Stimulated activated CD8-positive, alpha-beta memory T cell treated with anti-CD3 and anti-CD28 coated beads, Interleukin-15, amount 100 ng/mL, for 4 hours (primary cell): Measurements from ENCODE around the gene BCORL1.
A peak's percentile ranks its signal among the peaks of the same experiment; 100 is the strongest.

Experiments used
- DNase-seq, 2 donors: peaks; one replicate each; pipeline ENCODE4 v3.0.0-alpha.2; 2020; ENCODE audit warnings: low read depth in 2 of 2

BCORL1 gene

DNA sequence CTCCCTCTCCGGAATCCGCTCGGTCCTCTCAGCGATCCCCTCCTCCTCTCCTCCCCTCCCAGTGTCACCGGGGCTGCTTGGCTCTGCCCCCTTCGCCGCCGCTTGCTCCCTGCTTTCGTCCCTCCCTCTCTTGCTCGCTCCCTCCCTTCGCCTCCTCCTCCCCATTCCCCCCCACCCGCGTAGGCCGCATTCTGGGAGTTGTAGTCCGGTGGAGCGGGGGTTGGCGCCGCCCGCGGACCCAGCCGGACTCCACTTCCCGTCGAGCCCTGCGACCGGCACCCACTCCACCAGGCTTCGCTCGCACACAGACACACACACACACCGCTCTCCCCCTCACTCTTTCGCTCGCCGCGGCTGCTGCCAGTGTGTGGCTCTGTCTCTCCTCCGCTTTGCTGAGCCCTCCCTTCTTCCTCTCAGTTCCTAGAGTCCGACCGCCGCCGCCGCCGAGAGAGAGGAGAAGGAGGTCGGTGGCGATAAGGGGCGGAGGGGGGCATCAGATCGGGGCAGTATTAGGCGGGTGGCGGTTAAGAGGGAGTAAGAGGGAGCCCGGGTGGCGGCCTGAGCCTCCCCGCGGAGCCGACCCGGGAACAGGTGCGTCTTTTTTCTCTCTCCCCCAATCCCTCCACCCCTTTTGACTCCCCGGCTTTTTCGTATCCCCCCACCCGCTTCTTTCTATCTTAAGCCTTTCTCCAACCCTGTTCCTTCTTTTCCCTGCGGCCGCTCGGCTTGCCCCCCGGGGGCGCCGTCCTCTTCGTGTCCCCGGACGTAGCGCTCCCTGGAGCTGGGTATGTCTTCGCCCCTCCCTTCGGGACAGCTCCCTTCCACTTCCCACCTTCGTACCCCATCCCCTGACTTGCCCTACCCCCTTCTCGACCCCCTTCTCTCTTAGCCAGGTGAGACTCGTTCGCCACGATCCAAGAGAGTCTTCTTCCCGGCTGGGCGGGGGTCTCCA lies at the start of gene BCORL1:
Gene BCORL1, plus strand, starts transcription at position 336 of the 952 bp plus-strand sequence. CDS start 22,597 bp downstream, outside the sequence.
- DNase-seq = peak; percentile 76 to 83

- DNase-seq = no peak
Observed at GRCh38 chrX:129932821-129933321, 49.6 kb upstream of the BCORL1 start.

- no peak for DNase-seq
Observed at GRCh38 chrX:129933700-129934099, 48.7 kb upstream of the BCORL1 start.

- DNase-seq = no peak
Observed at GRCh38 chrX:129934461-129934860, 48.0 kb upstream of the BCORL1 start.

DNA sequence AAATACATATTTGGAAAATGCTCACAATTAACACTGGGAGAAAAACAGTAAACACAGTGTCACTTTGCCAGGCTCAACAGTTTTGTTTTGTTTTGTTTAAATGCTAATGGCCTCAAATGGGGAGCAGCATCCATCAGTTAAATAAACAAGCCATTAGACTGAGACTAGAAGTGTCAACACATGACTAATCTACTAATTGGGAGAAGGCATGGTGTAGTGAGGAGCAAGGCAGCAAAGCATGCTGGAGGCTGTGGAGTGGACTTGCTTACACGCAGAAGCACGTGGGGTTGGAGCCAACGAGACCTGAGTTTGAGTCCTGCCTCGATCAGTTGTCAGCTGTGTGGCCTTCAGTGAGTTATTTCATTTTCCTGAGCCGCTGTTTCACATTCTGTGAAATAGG lies 47.5 kb upstream of the BCORL1 start:
- no peak for DNase-seq

- no peak for DNase-seq
Observed at GRCh38 chrX:129938081-129938480, 44.4 kb upstream of the BCORL1 start.

DNA sequence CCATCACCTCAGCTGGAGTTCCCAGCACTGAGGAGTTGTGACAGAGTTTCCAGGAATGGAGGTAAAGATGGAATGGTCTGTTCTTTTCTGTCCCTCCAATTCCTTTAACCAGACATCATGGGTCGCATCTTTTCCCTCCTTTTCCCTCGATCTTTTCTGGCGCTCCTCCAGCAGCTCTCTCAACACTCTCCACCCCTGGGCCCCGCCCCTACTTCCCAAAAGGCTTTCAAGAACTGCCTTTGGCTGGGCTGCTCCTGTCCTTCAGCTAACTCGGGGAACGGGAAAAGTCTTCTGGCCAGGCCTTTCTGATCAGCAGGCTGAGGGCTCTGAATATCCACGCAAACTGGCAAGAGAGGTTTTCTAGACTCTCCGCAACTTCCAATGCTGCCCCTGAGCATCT lies 42.4 kb upstream of the BCORL1 start:
- no peak for DNase-seq

- DNase-seq = no peak
Observed at GRCh38 chrX:129940721-129941120, 41.7 kb upstream of the BCORL1 start.

- no peak for DNase-seq
Observed at GRCh38 chrX:129945131-129945530, 37.3 kb upstream of the BCORL1 start.

DNA sequence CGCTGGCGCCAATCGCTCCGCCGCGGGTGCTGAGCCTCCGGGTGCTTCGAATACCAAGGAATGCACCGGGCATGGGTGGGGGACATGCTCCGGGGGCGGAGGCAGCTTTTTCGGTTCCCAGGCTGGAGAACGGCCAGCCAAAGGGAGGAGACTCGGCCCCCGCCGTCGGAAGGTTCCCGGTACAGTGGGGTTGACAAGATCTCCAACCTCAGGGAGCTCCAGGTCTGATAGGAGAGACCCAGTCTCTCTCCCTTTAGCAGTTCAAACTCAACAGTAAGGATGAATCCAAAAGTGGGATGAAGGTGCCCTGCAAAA lies 29.1 kb upstream of the BCORL1 start:
- no peak for DNase-seq

DNA sequence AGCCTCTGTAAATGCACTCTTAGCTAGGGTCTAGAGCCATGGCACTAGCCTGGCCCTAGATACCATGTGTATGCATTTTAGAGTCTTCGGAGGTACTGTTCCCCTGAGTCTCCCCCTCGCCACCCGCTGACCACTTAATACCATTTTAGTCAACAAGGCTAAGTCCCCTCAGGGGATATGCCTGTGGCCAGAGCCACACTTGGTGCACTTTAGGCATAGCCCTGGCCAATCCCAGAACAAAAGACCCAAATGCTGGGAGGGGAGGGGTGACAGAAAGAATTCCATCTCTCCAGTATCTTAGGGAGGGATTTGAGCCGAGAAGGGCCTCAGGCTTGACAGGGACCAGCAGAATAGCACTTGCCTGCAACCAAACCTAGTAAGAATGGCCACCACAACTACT lies 28.6 kb upstream of the BCORL1 start:
- DNase-seq = no peak

- DNase-seq = no peak
Observed at GRCh38 chrX:129954804-129955203, 27.6 kb upstream of the BCORL1 start.

DNA sequence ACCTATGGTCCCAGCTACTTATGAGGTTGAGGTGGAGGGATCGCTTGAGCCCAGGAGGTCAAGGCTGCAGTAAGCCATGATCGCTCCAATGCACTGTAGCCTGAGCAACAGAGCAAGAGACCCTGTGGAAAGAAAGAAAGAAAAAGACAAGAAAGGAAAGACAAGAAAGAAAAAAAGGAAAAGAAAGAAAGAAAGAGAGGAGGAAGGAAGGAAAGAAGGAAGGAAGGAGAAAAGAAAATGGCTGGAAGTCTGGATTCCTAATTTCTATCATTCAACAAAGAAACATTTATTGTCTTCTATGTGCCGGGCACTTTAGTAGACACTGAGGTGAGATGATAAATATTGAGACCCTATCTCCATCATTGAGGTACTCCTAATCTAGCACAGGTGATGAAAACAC lies 26.8 kb upstream of the BCORL1 start:
- no peak for DNase-seq

DNA sequence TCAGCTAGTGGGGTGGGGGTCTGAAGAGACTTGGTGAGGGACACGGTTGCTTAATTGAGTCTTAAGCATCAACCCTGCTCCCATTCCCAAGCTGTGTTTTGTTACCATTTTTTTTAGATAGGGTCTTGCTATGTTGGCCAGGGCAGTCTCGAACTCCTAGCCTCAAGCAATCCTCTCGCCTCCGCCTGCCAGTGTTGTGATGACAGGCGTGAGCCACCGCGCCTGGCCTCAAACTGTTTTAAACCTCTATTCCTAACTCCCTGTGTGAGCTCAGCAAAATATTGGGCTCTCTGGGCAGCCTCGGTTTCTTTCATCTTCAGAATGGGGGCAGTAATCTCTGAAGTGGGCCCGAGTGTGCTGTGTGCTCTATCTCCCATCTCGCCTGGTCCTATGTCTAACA lies 26.3 kb upstream of the BCORL1 start:
- DNase-seq = no peak

- no peak for DNase-seq
Observed at GRCh38 chrX:129956765-129957164, 25.7 kb upstream of the BCORL1 start.

DNA sequence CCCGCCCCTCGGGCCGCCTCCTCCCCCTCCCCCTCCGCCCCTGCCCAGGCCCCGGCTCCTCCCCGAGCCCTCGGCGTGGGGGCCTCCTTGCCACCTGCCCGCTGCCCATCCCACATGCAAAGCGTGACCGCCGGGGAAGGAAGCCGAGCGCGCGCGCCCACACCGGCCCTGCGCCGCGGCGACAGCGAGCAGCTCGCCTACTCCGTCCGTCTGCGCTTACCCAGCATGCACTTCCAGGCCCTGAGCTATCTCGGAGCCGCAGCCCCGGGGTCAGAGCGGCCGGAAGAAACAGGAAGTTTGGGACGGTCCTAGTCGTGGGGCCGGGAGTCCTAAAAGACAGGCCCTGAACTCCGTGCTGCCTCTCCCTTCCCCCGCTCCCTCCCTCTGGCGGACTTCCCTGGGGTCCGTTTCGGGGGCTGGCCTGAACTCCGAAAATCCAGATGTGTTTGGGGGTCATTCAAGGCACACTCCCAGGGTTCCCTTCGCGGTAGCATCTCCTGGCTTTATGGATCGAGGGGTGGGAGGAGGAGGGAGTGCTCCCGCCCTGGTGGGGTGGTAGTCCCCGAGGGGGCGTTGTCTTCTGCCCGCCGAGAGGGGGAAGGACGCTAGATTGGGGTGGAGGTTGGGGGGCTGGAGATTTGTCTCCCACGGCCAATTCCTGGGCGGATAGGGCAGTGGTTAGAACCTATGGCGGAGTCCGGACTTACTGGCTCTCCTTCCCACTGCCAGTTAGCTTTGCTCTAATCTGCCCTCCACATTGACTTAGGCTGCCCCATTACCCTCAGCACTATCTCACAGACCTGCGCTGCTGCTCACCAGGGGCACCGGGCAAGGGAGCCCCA lies 25.0 kb upstream of the BCORL1 start:
- DNase-seq = no peak

DNA sequence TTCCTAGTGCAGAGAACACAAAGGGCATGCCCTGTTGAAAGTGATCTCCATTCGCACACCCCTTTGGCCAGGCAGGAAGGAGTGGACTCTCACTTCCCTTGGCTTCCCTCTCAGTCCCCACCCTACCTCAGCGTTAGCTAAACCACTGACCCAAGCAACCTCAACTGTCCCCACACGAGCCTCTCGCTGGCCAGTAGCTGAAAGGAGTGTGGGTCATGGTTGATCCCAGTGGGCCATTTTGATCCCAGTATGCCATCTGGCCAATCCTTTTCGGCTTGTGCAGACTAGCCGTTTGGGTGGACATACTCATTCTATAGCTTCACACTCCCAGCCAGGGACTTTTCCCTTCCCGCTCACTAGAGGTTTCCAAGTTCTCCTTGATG lies 24.4 kb upstream of the BCORL1 start:
- no peak for DNase-seq

GRCh38 chrX:129958814-129959492 lies 23.5 kb upstream of the BCORL1 start:
- no peak for DNase-seq

DNA sequence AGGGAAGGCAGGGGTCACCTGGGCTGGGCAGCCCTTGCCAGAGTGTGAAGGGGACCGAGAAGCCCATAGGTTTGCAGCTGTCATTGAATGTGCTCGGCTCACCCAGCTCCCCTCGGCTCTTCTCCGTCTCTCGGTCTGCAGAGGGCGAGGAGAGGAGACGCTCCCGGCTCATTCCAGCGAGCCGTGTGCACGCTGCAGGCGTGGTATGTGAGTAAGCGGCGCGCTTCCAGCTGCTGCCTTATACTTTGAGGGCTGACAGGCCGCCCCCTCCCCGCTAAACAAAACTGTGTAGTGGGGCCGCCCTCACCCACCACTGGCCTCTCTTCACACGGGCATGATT lies 23.0 kb upstream of the BCORL1 start:
- no peak for DNase-seq

DNA sequence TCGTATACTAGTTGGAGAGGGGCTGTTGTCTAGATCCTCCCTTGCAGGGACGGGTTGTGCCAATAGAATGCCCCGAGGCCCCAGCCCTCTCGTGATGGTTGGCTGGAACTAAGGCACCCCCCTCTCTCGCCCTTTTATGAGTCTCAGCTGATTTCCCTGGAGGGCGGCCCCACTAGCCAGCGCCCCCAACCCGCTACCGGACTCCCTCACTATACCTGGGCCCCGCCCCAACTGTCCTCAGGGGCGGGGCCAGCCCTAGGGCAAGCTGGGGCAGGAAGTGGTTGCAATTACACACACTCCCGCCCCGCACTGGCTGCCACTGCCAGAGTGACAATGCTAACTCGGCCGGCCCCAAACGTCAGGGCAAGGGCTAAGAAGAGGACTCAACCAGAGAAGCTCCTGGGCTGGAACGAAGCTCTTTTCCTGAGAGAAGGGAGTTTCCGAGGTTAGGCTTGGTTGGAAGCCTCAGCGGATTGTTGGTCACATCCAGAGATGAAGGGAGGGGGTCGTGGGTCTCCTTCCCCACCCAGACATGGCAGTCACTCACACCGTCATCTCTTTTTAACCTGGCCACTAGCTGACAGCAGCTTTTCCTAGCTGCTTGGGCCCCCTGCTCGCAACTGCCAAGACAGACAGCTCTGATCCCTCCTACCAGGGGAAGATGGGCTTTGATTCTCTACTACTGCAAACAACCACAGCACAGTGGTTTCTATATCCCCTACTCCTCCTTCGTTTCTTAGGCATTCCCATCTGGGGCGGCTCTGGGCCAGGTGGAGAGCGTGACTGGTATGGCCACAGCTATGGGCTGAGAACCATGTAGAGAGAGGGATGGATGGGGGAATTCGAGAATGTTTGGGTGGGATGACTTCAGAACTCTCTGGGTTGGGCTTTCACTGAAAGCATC lies 21.0 kb upstream of the BCORL1 start:
- peak in 1 of 2 donors; percentile 46 for DNase-seq

- no peak for DNase-seq
Observed at GRCh38 chrX:129963729-129964128, 18.7 kb upstream of the BCORL1 start.
